T-cell (primary cell): ENCODE data around the gene JAKMIP1. TPM values are rescaled to one million over a fixed set of nuclear protein-coding genes. Genes with fewer than 3 reads are reported as not detected.

Experiments
- ATAC-seq, 4 experiments: fragments of 200-7000 bp in 3 of 4; fragments of 150-1000 bp in 1 of 4; cut with Tn5 transposase; replicated peaks in 1 of 4; 1 replicate in 3 of 4; 2 replicates in 1 of 4; pipeline ENCODE4 v1.10.0; 2021; ENCODE audit warnings: moderate library complexity in 3 of 4, mild to moderate bottlenecking in 2 of 4, moderate number of reproducible peaks in 1 of 4
- CTCF ChIA-PET, 2 donors: fragments of 300-600 bp; sonication (Branson Sonifier 250); formaldehyde crosslinking; loops; one replicate each; lab custom pipeline; 2022; ENCODE audit warnings: antibody characterized with exemption in 2 of 2; lab: Charles Lee
- POLR2A ChIA-PET, 2 donors: fragments of 300-600 bp; sonication (Branson Sonifier 250); formaldehyde crosslinking; loops; one replicate each; lab custom pipeline; 2022; ENCODE audit warnings: antibody characterized with exemption in 2 of 2; lab: Charles Lee
- DNase-seq, 35 experiments: peaks; one replicate each; pipeline versions ENCODE4 v3.0.0 to v3.0.0-alpha.2; 2013 to 2023
- H3K27ac ChIP-seq: one replicate; pipeline ENCODE4 v1.5.1; 2013; ENCODE audit warnings: low read length
- H3K27me3 ChIP-seq, 2 experiments: replicated peaks in 1 of 2; 1 replicate in 1 of 2; 2 replicates in 1 of 2; pipeline versions ENCODE4 v1.6.1 to v1.7.0; 2013; ENCODE audit warnings: low read length in 1 of 2, mixed read lengths in 1 of 2; ENCODE audit not compliant: control insufficient read depth in 2 of 2, insufficient read depth in 2 of 2; ENCODE audit errors: extremely low read depth in 1 of 2
- H3K36me3 ChIP-seq, 2 donors: 1 replicate in 1 of 2; 2 replicates in 1 of 2; pipeline versions ENCODE4 v1.6.1 to v1.7.0; 2013; ENCODE audit warnings: low read length in 1 of 2; ENCODE audit not compliant: control insufficient read depth in 2 of 2, insufficient read depth in 1 of 2; ENCODE audit errors: extremely low read depth in 1 of 2
- H3K4me1 ChIP-seq, 2 experiments: 1 replicate in 1 of 2; 2 replicates in 1 of 2; pipeline versions ENCODE4 v1.6.1 to v1.7.0; 2013; ENCODE audit warnings: low read length in 2 of 2, mixed read lengths in 1 of 2; ENCODE audit not compliant: insufficient read depth in 2 of 2, control insufficient read depth in 1 of 2; ENCODE audit errors: extremely low read depth in 1 of 2
- H3K4me3 ChIP-seq, 2 donors: 1 replicate in 1 of 2; 2 replicates in 1 of 2; pipeline versions ENCODE4 v1.5.1 to v1.7.0; 2013; ENCODE audit warnings: mild to moderate bottlenecking in 2 of 2, low read length in 1 of 2, moderate library complexity in 1 of 2; ENCODE audit not compliant: control insufficient read depth in 1 of 2; ENCODE audit errors: extremely low read depth in 1 of 2
- H3K9me3 ChIP-seq: 2 replicates; pipeline ENCODE4 v1.7.0; 2013
- H3K27ac Mint-ChIP-seq, 2 donors: one replicate each; pipeline ENCODE4 v1.8.0; 2020 to 2021; ENCODE audit warnings: mild to moderate bottlenecking in 2 of 2, mixed read lengths in 2 of 2
- H3K27me3 Mint-ChIP-seq, 2 donors: one replicate each; pipeline ENCODE4 v1.8.0; 2021 to 2022; ENCODE audit warnings: mixed read lengths in 2 of 2
- H3K36me3 Mint-ChIP-seq: one replicate; pipeline ENCODE4 v1.8.0; 2021; ENCODE audit warnings: mixed read lengths
- H3K4me1 Mint-ChIP-seq, 3 donors: one replicate each; pipeline ENCODE4 v1.8.0; 2020 to 2022; ENCODE audit warnings: mixed read lengths in 3 of 3, mild to moderate bottlenecking in 1 of 3
- H3K4me3 Mint-ChIP-seq, 3 donors: one replicate each; pipeline ENCODE4 v1.8.0; 2020 to 2022; ENCODE audit warnings: mild to moderate bottlenecking in 3 of 3, mixed read lengths in 3 of 3, moderate library complexity in 3 of 3
- H3K9me3 Mint-ChIP-seq, 3 donors: one replicate each; pipeline ENCODE4 v1.8.0; 2020 to 2022; ENCODE audit warnings: mixed read lengths in 3 of 3
- WGBS: methylation state at CpG from one replicate; pipeline ENCODE4 v1.1.5; 2013; ENCODE audit warnings: missing lambda C conversion rate; ENCODE audit not compliant: insufficient coverage; 5-methylcytosine and 5-hydroxymethylcytosine counted together
- total RNA-seq, 35 experiments: library from RNA in 6 of 35; stranded (reverse) in 6 of 35; fragments of 120-200 nt in 1 of 35; gene quantifications; one replicate each; pipeline versions ENCODE4 v1.2.1 to v1.2.4 and lab custom pipeline; 2013 to 2026

JAKMIP1 gene
- total RNA-seq, 5 donors from 2014 or later (not counting 1 experiment from before 2014, with no cell fraction given), result 3.5 to 14.0 (median 6.1) TPM

DNA sequence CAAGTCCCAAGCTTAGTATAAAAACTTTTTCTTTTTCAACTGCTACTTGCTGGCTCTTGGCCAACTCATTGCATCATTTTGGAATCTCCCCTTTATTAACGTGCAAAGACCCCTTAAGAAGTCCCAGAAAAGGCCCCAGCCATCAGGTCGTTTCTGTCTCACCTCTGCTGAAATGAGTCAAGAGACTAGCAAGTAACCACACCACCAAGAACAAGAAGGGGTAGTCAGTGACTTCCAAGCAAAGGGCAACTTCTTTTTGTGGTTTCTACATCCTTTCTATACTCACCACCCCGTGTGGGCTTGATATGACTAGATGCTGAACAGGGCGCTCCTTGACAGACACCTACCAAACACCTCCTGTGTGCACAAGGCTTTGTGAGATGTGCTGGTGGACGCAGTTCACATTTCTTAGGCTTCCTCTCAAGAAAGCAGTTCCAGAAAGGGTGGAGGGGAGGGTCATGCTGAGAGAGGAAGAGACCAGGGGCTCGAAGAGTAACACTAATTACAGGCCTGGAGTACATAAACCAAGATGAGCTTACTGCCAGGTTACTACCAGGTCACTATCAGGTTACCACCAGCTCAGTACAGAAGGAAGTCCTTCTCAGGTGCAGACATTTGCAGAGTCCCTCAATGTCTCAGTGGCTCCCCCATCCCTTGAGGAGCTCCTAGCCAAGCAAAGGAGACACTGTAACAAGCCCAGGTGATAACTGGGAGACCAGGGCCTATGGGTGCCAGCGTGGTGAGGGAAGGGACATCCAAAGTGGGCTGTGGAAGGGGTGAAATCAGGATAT, 19.3 kb downstream of the JAKMIP1 start:
- Mint-ChIP-seq H3K36me3 (no peaks in the 10 kb centered on the region), H3K27ac (peak overlapping the region; percentile 66 to 90), H3K27me3 (peaks cover 0 to 9% of the 10 kb centered on the region in 2 donors), H3K4me3 (peak overlapping the region in 2 of 3 donors; percentile 22 to 49), H3K9me3 (peaks cover 8 to 20% (median 9%) of the 10 kb centered on the region in 3 donors), H3K4me1 (peaks cover 32 to 81% (median 61%) of the 10 kb centered on the region in 3 donors)
- H3K27me3 ChIP-seq, result no peaks in the 10 kb centered on the region
- ChIA-PET POLR2A (interaction anchor here in 1 of 2 donors (0.8 kb wide), 1 partner anchor 19 kb away, joined by 3 read pairs; the partner anchor contains the start of gene JAKMIP1), CTCF (no interaction called here)
- ATAC-seq, result peak; percentile 78 to 85 (median 82)
- H3K4me3 ChIP-seq, result no peak overlapping the region
- WGBS, result 40% methylated on average over 3 of the region's 7 CpGs
- DNase-seq, result peak in 23 of 35 experiments; percentile 12 to 82 (median 38)
- no peaks in the 10 kb centered on the region for H3K9me3 ChIP-seq
- no peaks in the 10 kb centered on the region for H3K36me3 ChIP-seq
- H3K4me1 ChIP-seq, result peaks cover 0 to 87% of the 10 kb centered on the region in 2 experiments
- peak overlapping the region; percentile 50 for H3K27ac ChIP-seq

DNA sequence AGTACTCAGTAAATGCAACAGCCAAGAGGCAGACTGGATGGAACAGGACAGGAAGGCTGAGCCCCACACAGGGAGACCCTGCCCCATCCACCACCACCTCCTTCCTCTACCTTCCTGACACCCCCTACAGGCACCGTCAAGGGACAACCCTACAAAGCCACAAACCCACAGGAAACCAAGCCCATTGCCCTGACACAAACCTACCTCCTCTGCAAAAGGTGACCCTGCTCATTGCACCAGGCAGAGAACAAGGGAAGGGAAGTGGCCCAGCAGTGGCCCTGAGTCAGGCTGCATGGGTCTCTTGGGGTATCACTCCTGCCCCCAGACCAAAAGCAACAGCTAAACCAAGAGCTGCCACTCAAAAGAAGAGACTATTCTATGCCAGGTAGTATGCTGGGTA, 21.0 kb downstream of the JAKMIP1 start:
- no peaks in the 10 kb centered on the region for H3K27me3 ChIP-seq
- ATAC-seq, result peak in 2 of 4 experiments; percentile 34 to 36
- Mint-ChIP-seq H3K27me3 (peaks cover 1 to 9% of the 10 kb centered on the region in 2 donors), H3K36me3 (no peaks in the 10 kb centered on the region), H3K9me3 (peaks cover 5 to 20% (median 6%) of the 10 kb centered on the region in 3 donors), H3K4me1 (peaks cover 32 to 73% (median 59%) of the 10 kb centered on the region in 3 donors), H3K27ac (peak overlapping the region; percentile 28 to 70), H3K4me3 (peak overlapping the region in 2 of 3 donors; percentile 21 to 44)
- CTCF ChIA-PET, result no interaction called here
- WGBS, result no CpG with 5 or more reads among the region's 1 CpG
- peak overlapping the region; percentile 50 for H3K27ac ChIP-seq
- H3K9me3 ChIP-seq, result no peaks in the 10 kb centered on the region
- DNase-seq, result peak in 3 of 35 experiments; percentile 16 to 50 (median 17)
- POLR2A ChIA-PET, result no interaction called here
- no peak overlapping the region for H3K4me3 ChIP-seq
- H3K4me1 ChIP-seq, result peaks cover 0 to 83% of the 10 kb centered on the region in 2 experiments
- no peaks in the 10 kb centered on the region for H3K36me3 ChIP-seq

DNA sequence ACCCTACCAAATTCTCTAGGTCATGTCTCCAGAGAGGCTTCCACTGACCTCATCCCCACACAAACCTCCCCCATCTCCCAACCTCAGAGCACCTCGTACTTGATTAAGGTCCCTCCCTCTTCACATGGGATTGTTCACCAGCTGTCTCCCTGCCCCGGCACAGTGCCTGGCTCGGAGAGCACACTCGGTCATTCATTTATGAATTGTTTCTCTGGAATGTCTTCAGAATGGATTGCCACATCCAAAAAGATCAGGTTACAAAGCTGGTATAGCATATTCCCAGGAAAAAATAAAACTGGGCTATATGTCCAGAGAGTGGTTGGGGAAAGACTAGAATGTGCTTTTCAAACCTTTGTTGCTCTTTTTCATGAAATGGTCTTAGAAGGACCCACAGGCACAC, 21.6 kb downstream of the JAKMIP1 start:
- Mint-ChIP-seq H3K27me3 (peaks cover 1 to 9% of the 10 kb centered on the region in 2 donors), H3K36me3 (no peaks in the 10 kb centered on the region), H3K9me3 (peaks cover 5 to 20% (median 6%) of the 10 kb centered on the region in 3 donors), H3K27ac (peak overlapping the region in 1 of 2 donors; percentile 75), H3K4me1 (peaks cover 32 to 70% (median 53%) of the 10 kb centered on the region in 3 donors), H3K4me3 (no peak overlapping the region)
- no peak for ATAC-seq
- POLR2A ChIA-PET, result no interaction called here
- Histone ChIP-seq H3K9me3 (no peaks in the 10 kb centered on the region), H3K27ac (peak overlapping the region; percentile 50), H3K4me1 (peaks cover 0 to 79% of the 10 kb centered on the region in 2 experiments), H3K4me3 (no peak overlapping the region), H3K27me3 (no peaks in the 10 kb centered on the region), H3K36me3 (no peaks in the 10 kb centered on the region)
- no peak for DNase-seq
- CTCF ChIA-PET, result no interaction called here
- WGBS, result no CpG with 5 or more reads among the region's 4 CpGs

DNA sequence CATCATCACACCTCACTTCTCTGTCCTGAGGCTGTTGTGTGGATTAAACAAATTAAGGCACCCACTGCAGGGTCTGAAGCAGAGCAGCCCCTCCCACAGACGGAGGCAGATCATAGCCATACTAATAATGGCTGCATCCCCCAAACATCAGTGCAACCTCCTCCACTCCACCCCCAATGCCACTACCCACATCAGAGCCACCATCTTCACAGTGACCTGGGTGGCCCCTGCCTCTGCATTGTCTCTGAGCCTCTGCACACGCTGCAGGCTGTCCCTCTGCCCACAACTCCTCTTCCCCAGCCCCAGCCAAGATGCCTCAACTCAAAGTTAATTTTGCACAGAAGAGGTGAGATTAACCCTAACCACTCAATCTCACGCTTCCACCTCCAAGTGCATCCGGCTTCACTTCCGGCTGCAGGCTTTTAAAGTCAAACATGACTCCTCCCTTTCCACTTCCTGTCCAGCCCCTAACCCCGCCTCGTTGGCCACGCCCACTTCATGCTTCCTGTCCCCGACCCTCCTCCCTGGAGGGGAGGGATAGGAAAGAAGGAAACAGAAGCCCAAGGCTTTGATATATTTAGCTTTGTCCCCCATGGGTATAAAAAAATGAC, 22.7 kb downstream of the JAKMIP1 start:
- Mint-ChIP-seq H3K9me3 (peaks cover 5 to 20% (median 6%) of the 10 kb centered on the region in 3 donors), H3K4me3 (peak overlapping the region in 1 of 3 donors; percentile 1), H3K36me3 (no peaks in the 10 kb centered on the region), H3K4me1 (peaks cover 32 to 70% (median 51%) of the 10 kb centered on the region in 3 donors), H3K27me3 (peaks cover 1 to 9% of the 10 kb centered on the region in 2 donors), H3K27ac (peak overlapping the region; percentile 50 to 86)
- POLR2A ChIA-PET, result no interaction called here
- ATAC-seq (peak in 2 of 4 experiments; percentile 25 to 41), DNase-seq (peak in 27 of 35 experiments; percentile 10 to 79 (median 46))
- Histone ChIP-seq H3K36me3 (no peaks in the 10 kb centered on the region), H3K9me3 (no peaks in the 10 kb centered on the region), H3K4me1 (peaks cover 0 to 74% of the 10 kb centered on the region in 2 experiments), H3K4me3 (no peak overlapping the region), H3K27ac (peak overlapping the region; percentile 34), H3K27me3 (no peaks in the 10 kb centered on the region)
- WGBS, result 22% methylated on average over 3 of the region's 9 CpGs
- CTCF ChIA-PET, result no interaction called here

DNA sequence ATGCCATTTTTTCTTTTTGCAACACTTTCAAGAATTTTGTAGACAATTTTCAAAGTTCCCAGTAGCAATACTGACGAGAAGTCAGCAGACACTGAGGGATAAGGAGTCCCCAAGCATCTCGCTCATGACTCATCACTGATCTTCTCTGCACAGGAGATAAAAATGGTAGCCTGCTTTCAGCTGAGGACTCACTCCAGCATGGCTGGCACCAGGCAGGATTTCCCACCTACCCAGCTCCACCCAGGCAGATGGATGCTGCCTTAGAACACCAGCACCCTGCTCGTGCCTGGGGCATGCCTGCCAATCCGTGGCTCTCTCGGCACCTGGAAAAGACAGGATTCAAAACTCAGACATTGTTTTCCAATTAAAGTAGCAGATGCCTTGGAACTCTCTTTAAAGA, 24.9 kb downstream of the JAKMIP1 start:
- peaks cover 1 to 4% of the 10 kb centered on the region in 2 donors for H3K27me3 Mint-ChIP-seq
- peaks cover 21 to 62% (median 40%) of the 10 kb centered on the region in 3 donors for H3K4me1 Mint-ChIP-seq
- Histone ChIP-seq H3K36me3 (no peaks in the 10 kb centered on the region), H3K4me1 (peaks cover 0 to 65% of the 10 kb centered on the region in 2 experiments), H3K27ac (no peak overlapping the region), H3K9me3 (no peaks in the 10 kb centered on the region), H3K27me3 (no peaks in the 10 kb centered on the region), H3K4me3 (no peak overlapping the region)
- DNase-seq, result no peak
- H3K4me3 Mint-ChIP-seq, result no peak overlapping the region
- WGBS, result 100% methylated on average over 2 of the region's 5 CpGs
- POLR2A ChIA-PET, result no interaction called here
- no peaks in the 10 kb centered on the region for H3K36me3 Mint-ChIP-seq
- no peak for ATAC-seq
- no peak overlapping the region for H3K27ac Mint-ChIP-seq
- CTCF ChIA-PET, result no interaction called here
- H3K9me3 Mint-ChIP-seq, result peaks cover 4 to 20% (median 12%) of the 10 kb centered on the region in 3 donors

DNA sequence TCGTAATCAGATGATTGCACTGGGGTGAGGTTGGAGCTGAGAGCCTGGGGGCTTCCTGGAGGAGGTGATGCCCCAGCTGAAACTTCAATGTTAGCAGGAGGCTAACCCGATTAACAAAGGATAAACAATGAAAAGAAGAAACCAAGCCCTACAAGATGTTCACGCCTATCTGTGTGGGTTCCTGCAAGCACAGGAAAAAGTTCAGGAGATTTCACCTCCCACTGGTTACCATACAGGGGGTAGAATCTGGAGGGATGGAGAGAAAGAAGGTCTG, 27.5 kb downstream of the JAKMIP1 start:
- Mint-ChIP-seq H3K4me3 (peak overlapping the region in 1 of 3 donors; percentile 14), H3K36me3 (peaks cover under 1% of the 10 kb centered on the region), H3K9me3 (peaks cover 0 to 8% (median 4%) of the 10 kb centered on the region in 3 donors), H3K27me3 (peaks cover 0 to 1% of the 10 kb centered on the region in 2 donors), H3K27ac (peak overlapping the region; percentile 72 to 89), H3K4me1 (peaks cover 6 to 37% (median 15%) of the 10 kb centered on the region in 3 donors)
- whole genome bisulfite sequencing, result no CpG with 5 or more reads among the region's 3 CpGs
- Histone ChIP-seq H3K27me3 (no peaks in the 10 kb centered on the region), H3K4me1 (peaks cover 0 to 41% of the 10 kb centered on the region in 2 experiments), H3K9me3 (no peaks in the 10 kb centered on the region), H3K27ac (no peak overlapping the region), H3K36me3 (no peaks in the 10 kb centered on the region), H3K4me3 (no peak overlapping the region)
- DNase-seq, result no peak
- CTCF ChIA-PET, result interaction anchor here in 1 of 2 donors (0.6 to 1.8 kb wide), 2 partner anchors 39 to 78 kb away, joined by 4 to 9 read pairs; no protein-coding TSS in a partner anchor
- no peak for ATAC-seq
- POLR2A ChIA-PET, result no interaction called here
